IPS-NIHi11 (cell line): ENCODE measurements around the gene CLEC1A.
A peak's percentile ranks its signal among the peaks of the same experiment; 100 is the strongest.

Experiments
- DNase-seq: peaks from one replicate; pipeline ENCODE4 v3.0.0; 2012; ENCODE audit warnings: mixed read lengths, low spot score

Gene CLEC1A, protein sequence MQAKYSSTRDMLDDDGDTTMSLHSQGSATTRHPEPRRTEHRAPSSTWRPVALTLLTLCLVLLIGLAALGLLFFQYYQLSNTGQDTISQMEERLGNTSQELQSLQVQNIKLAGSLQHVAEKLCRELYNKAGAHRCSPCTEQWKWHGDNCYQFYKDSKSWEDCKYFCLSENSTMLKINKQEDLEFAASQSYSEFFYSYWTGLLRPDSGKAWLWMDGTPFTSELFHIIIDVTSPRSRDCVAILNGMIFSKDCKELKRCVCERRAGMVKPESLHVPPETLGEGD

GRCh38 chr12:10098791-10099190 lies at the start of gene CLEC1A:
Gene CLEC1A (minus strand): TSS chr12:10098985. CDS start chr12:10098922, 63 bp downstream.
- DNase-seq, result peak; percentile 57

DNA sequence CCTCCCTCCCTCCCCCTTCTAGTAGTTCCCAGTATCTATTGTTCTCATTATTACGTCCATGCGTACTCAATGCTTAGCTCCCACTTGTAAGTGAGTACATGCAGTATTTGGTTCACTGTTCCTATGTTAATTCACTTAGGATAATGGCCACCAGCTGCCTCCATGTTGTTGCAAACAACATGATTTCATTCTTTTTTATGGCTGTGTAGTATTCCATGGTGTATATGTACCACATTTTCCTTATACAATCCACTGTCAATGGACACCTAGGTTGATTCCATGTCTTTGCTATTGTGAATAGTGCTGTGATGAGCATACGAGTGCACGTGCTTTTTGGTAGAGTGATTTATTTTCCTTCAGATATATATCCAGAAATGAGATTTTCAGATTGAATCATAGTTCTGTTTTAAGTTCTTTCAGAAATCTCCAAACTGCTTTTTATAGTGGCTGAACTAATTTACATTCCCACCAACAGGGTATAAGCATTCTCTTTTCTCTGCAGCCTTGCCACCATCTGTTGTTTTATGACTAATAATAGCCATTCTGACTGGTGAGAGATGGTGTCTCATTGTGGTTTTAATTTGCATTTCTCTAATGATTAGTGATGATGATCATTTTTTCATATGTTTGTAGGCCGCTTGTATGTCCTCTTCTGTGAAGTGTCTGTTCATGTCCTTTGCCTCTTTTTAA lies 49.1 kb upstream of the CLEC1A start:
- DNase-seq, result no peak

DNA sequence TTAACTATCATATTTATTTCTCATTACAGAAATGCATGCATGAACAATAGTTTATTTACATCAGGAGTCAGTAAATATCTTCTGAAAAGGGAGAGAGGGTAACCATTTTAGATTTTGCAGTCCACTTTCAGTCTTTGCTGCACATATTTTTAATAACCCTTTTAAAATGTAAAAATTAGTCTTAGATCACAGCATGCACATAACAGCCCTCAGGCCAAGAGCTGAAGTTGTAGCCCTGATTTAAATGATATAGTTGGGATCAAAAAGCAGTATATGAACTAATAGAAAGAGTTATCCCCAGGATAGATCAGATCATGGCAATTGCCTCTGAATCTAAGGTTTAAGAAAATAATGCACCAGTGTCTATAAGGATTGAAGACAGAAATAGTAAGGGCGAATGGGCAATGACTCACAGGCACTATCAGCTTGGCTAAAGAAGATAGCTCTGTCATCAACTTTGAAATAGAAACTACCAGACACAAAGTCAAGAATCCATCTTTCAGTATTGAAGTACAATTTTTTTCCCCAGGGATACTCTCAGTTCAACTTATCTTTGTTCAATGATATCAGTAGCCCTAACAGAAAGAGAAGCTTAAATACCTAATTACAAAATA lies 44.3 kb upstream of the CLEC1A start:
- DNase-seq, result no peak

- DNase-seq, result peak; percentile 43
Observed at GRCh38 chr12:10140001-10140400, 41.2 kb upstream of the CLEC1A start.

DNA sequence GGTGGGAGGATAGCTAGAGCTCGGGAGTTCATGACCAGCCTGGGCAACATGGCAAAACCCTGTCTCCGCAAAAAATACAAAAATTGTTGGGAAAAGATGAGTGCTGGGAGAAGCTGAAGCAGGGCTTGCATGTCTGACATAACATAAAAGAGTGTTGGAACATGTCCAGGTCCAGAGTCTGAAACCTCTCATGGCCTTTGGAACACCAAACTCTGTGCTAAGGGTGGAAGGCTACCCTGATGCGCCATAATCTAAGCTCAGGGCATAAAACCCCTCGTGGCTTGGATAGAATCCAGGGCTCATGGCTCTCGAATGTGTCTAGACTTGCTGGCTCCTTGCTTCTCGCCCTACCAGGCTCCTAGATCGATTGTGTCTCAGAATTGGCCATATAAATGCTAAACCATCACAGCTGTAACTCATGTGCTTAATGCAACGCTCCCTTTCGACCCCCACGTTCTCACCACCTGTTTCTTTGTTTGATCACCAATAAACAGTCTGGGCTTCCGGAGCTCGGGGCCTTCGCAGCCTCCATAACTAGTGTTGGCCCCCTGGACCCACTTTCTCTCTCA lies 37.9 kb upstream of the CLEC1A start:
- no peak for DNase-seq

DNA sequence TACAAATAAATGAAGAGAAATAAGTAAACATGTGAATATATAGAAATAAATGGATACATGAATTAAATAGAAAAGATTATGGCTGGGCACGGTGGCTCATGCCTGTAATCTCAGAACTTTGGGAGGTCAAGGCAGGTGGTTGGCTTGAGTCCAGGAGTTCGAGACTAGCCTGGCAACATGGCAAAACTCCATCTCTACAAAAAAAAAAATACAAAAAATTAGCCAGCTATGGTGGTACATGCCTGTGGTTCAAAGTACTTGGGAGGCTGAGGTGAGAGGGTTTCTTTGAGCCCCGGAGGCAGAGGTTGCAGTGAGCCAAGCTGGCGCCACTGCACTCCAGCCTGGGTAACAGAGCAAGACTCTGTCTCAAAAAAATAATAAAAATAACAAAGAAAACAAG lies 36.3 kb upstream of the CLEC1A start:
- DNase-seq, result no peak

DNA sequence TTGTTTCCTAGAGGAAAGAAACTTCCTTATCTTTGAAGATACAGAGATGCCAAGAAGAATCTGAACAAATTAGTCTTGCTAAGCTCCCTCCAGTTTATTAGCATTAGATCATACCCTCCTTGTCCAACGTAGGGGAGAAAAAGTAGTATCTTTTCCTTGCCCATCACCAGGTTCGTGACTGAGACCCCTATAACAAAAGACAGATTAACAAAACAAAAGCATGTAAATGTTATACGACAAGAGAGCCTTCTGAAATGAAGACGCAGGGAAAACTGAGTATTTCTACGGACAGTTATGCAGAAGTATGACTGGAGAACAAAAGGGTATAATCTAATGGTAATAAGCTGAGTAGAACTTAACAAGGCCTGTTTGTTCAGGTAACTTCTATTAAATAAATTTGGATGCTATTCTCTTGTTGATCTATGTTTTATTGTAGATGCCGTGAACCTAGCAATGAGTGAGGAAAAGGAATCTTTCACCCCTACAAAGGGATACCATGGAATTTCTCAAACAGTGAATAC lies 34.1 kb upstream of the CLEC1A start:
- no peak for DNase-seq

GRCh38 chr12:10131111-10131690 lies 32.4 kb upstream of the CLEC1A start:
- no peak for DNase-seq

DNA sequence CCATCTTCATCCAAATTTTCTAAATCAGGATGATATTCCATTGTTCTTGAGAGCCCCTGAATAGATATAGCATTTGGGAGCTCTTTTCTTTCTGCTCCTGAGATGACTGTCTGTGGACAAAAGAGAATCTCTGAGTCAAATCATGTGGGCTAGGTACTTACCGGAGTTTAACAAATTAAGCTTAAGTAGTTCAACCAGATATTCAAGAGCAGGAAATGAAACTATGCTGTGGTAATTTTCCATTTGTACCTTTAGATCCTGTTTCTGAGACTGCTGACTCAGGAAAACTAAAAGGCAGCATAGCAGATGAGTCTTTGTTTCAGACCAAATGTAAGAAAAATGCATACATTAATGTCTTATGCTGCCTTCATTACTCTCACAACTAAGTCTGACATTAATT lies 31.3 kb upstream of the CLEC1A start, which contains the start of gene CLEC7A:
CLEC7A (minus strand) TSS at position 158 of the 400 bp plus-strand sequence; CDS start at position 41, 117 bp downstream.
- no peak for DNase-seq

- no peak for DNase-seq
Observed at GRCh38 chr12:10128687-10129086, 29.9 kb upstream of the CLEC1A start.

DNA sequence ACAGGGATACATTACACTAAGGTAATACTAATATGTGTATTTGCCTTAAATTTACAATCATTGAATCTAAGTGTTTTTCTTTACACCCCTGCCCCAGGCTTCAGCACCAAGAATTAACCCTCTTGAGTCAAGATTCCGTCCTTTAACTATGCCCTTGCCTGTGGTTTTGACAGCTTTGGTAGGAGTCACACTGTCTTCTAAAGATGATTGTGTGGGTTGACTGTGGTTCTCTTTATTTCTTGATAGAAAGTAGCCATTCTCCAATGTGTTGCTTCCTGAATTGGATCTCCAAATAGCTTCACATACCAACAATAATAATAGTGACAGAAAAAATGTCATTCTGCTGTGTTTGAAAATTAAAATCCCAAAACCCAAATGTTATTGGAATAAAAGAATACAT lies 27.6 kb upstream of the CLEC1A start:
- DNase-seq, result no peak

- no peak for DNase-seq
Observed at GRCh38 chr12:10122689-10123088, 23.9 kb upstream of the CLEC1A start.

DNA sequence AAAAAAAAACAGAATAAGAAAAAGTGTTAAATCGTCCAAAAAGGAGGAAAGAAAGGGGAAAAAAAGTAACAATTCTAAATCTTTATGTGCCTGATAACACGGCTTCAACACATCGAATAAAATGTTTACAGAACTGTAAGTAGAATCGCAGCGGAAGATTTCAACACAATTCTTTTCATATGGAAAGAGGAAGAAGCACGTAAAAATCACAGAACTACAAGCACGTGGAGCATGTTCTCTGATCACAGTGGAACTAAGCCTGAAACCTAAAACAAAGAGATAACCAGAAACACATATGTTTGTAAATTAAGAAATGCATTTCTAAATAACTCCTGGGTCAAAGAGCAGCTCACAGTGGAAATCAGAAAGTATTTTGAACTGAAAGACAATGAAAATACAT lies 22.5 kb upstream of the CLEC1A start:
- no peak for DNase-seq

DNA sequence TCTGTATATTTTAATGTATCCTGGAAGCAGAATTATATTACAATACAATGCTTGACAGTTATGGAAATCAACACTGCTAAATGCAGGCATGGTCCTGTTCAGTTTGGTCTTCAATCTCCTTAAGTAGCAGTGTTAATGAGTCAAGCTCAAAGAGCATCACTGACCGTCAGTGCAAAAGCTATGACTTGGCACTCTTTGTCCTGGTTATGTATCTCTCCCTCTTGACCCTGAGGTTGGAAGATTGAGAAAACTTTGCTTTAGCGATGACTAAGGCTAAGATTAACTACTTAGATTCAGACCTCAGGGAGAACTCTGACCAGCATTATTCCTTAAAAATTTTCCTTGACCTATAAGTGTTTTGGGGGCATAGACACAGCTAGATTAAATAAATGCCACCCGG lies 20.3 kb upstream of the CLEC1A start:
- DNase-seq, result no peak

DNA sequence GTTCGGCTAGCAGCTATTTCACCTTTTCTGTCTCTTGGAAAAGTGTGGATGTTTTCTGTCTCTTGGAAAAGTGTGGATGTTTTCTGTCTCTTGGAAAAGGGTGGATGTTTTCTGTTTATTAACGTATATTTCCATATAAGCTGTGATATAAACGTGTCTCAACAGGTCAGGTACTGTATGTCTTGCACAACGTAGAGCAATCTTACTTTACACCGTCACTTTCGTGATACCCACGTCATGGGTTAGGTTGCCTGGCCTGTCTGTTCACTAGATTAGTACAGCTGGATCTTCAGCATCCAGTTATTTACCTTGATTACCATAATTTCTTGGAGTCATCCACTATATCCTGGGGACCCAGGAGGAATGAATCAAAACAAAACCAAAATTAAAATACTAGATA lies 17.1 kb upstream of the CLEC1A start:
- DNase-seq, result no peak

DNA sequence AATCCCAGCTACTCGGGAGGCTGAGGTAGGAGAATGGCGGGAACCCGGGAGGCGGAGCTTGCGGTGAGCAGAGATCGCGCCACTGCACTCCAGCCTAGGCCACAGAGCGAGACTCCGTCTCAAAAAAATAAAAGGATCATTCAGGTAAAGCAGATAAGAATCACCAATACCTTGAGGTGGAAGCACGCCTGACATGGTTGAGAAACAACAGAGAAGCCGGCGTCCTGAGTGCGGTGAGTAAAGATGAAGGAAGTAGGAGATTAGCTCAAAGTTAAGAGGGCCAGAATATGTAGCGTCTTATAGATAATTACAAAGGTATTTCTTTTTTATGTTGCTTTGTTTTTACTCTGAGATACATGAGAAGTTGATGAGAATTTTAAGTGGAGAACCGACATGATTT lies 16.5 kb upstream of the CLEC1A start:
- DNase-seq, result no peak

- no peak for DNase-seq
Observed at GRCh38 chr12:10113920-10114319, 15.1 kb upstream of the CLEC1A start.

- DNase-seq, result no peak
Observed at GRCh38 chr12:10113075-10113474, 14.3 kb upstream of the CLEC1A start.

DNA sequence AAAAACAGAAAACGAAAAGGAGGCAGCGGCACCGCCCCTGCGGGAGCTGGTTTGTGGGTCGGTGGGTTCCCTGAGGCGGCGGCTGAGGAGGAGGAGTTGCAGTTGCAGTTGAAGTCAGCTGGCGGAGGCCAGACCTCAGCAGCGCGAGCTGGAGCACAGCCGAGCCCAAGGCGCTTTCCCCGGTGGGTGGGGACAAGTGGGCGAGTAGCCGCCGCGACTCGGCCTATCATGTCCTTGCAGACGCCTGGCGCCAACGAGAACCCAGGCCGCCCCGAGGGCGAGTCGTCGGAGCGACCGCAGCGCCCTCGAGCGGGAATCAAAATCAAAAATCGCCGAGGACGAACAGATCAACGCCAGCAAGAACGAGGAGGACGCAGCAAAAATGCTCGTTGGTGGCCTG lies 12.7 kb upstream of the CLEC1A start:
- no peak for DNase-seq

DNA sequence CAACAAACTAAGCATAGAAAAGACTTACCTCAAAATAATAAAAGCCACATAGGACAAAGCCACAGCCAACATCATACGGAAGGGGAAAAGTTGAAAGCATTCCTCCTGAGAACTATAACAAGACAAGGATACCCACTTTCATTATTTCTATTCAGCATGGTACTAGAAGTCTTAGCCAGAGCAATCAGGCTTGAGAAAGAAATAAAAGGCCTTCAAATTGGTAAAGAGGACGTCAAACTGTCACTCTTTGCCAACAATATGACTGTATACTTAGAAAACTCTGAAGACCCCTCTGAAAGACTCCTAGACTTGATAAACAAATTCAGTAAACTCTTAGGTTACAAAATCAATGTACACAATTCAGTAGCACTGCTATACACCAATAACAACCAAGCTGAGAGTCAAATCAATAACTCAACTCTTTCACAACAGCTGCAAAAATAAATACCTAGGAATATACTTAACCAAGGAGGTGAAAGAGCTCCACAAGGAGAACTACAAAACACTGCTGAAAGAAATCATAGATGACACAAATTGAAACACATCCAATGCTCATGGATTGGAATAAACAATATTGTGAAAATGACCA lies 11.6 kb upstream of the CLEC1A start:
- no peak for DNase-seq

- no peak for DNase-seq
Observed at GRCh38 chr12:10102322-10102721, 3.5 kb upstream of the CLEC1A start.

DNA sequence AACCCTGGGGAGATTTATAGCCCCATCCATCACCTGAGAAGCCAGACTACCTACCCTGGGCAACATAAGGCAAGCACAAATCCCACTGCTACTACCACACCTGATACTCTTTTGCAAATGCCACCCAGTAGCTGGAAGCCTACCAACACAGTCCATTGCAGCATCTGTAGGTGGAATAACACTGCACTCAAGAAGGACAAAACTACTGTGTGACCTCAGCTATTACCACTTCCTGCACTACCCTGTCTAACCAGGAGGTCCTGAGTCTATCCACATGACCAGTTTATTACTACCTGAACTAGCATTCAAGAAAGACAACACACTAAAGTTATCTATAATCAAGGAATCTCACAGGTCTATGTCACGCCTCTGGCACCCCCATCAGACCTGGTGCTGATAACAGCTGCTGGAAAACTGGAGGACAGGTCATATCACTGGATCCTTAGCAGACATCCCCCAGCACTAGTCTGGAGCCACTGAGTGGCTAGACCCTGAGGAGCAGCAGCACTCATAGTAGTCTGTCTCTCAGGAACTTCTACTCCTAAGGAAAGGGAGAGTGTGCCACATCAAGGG lies 2.9 kb upstream of the CLEC1A start:
- DNase-seq, result no peak
